Measurements from ENCODE around the gene CA10. TPM values are rescaled to one million over a fixed set of nuclear protein-coding genes. Genes with fewer than 3 reads are reported as not detected.
A peak's percentile ranks its signal among the peaks of the same experiment; 100 is the strongest.

Gene CA10
- total RNA-seq, 1 experiment from 2014 or later: 0.46 TPM

- Histone ChIP-seq H4K8ac (replicated peaks; ENCODE audit: insufficient read length, low read depth, low read length) (no peak overlapping the region), H3K27ac (ENCODE audit: insufficient read length, low read depth, low read length) (no peak overlapping the region), H3K18ac (ENCODE audit: insufficient read length, low read depth, low read length) (no peak overlapping the region), H3T11ph (ENCODE audit: low read length) (no peak overlapping the region), H4K20me1 (ENCODE audit: control insufficient read depth, insufficient read depth, insufficient read length) (no peaks in the 10 kb centered on the region), H3K79me1 (ENCODE audit: insufficient read depth, low read depth, low read length, poor library complexity, severe bottlenecking) (no peaks in the 10 kb centered on the region), H2BK5ac (ENCODE audit: insufficient read length, low read length) (no peak overlapping the region), H3K79me2 (ENCODE audit: insufficient read depth, low read length) (no peaks in the 10 kb centered on the region), H3K4me2 (ENCODE audit: insufficient read depth, insufficient read length, low read length) (no peak overlapping the region), H2AK5ac (ENCODE audit: insufficient read length, low read length) (no peak overlapping the region), H2BK120ac (ENCODE audit: low read depth, low read length, poor library complexity, severe bottlenecking) (no peak overlapping the region), H4K91ac (ENCODE audit: insufficient read length, low read depth, low read length) (no peak overlapping the region), H3K4me1 (ENCODE audit: insufficient read depth, low read length) (peaks cover 7% of the 10 kb centered on the region; the same call in 1 of the 2 replicates), H3K23ac (ENCODE audit: insufficient read length, low read depth, low read length) (no peak overlapping the region), H3K23me2 (ENCODE audit: insufficient read length, low read depth, low read length, poor library complexity, severe bottlenecking) (no peaks in the 10 kb centered on the region), H3K27me3 (ENCODE audit: insufficient read depth, low read length) (no peaks in the 10 kb centered on the region), H2AFZ (ENCODE audit: low read length) (no peak overlapping the region), H4K5ac (ENCODE audit: insufficient read length, low read depth, low read length) (no peak overlapping the region), H2BK15ac (ENCODE audit: low read depth, low read length) (no peak overlapping the region), H3K9me3 (ENCODE audit: control insufficient read depth, low read depth, low read length) (no peaks in the 10 kb centered on the region), H3K4ac (ENCODE audit: low read depth, low read length) (no peak overlapping the region), H3K14ac (ENCODE audit: insufficient read depth, low read length) (no peak overlapping the region), H2BK12ac (ENCODE audit: insufficient read length, low read depth, low read length) (no peak overlapping the region), H2BK20ac (ENCODE audit: low read depth, low read length, poor library complexity, severe bottlenecking) (no peak overlapping the region), H3K56ac (ENCODE audit: insufficient read length, low read depth, low read length) (no peak overlapping the region), H3K9ac (ENCODE audit: extremely low read depth, insufficient read length, low read length) (no peak overlapping the region)
- Mint-ChIP-seq H3K4me3 (no peak overlapping the region), H3K4me1 (peaks cover 29 to 41% of the 10 kb centered on the region in 2 experiments), H3K36me3 (ENCODE audit: insufficient read depth in 1 of 3, low read depth in 3 of 3) (no peaks in the 10 kb centered on the region), H3K27me3 (ENCODE audit: low read depth) (no peaks in the 10 kb centered on the region), H3K27ac (peak overlapping the region in 1 of 3 experiments; percentile 80; a peak in 1 of 7 replicates), H3K9me3 (no peaks in the 10 kb centered on the region)
- no CpG with 5 or more reads among the region's 5 CpGs for WGBS (ENCODE audit: extremely low coverage, insufficient read length, low lambda C conversion rate)
- DNase-seq: no peak
- no peak for TF ChIP-seq CTCF (conservative IDR thresholded peaks at IDR 0.05)
These were observed 418.0 kb downstream of the CA10 start for GRCh38 chr17:51740531-51740930.

All from H9 (cell line).